GM19035 (cell line): ENCODE results near the gene CLCN1.
A peak's percentile ranks its signal among the peaks of the same experiment; 100 is the strongest.

ENCODE experiments used
- ATAC-seq: cut with Tn5 transposase; IDR thresholded peaks from one replicate; pipeline ENCODE4 v1.9.1; 2021; ENCODE audit not compliant: unreplicated experiment

CLCN1 gene

DNA sequence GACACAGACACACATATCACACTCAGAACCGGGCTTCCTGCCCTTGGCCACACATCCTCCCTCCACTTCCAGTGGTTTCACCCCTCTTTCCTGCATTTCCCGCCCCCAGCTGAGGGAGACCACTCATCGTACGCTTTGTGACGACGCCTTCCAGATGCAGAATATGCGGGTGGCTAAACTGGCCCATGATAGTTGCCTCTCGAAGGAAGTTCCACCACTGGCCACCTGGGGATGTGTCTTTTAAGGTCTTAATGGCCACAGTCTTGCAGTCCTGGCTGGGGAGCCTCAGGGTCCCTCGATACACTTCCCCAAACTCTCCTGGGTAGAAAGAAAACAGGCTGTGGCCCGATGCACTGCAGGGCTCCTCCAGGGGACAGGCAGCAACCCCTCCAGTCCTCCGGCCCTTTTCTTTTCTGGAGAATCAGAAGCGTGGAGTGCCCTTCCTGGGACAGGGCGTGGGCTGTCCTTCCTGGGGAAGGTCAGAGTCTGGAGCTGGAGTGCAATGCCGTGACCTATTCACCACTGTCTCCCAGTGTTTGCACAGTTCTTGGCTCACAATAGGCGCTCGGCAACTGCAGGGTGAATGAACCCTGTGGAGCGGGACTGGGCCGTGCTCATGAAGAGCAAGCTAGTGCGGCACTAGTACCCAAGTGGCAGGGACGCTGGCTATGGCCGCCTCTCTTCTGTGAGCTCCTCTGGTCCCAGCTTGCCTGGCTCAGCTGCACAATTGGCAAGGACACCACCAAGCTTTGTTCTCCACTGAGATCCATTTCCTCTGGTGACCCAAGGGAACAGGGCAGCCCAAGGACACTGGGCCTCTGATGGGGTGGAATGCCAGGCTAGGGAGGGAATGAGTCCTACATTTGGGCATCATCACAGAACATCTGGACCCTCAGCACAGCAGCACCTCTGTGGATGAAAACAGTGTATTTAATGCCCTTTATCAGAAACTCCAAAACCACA lies 79.6 kb downstream of the CLCN1 start:
- ATAC-seq: peak; percentile 44

DNA sequence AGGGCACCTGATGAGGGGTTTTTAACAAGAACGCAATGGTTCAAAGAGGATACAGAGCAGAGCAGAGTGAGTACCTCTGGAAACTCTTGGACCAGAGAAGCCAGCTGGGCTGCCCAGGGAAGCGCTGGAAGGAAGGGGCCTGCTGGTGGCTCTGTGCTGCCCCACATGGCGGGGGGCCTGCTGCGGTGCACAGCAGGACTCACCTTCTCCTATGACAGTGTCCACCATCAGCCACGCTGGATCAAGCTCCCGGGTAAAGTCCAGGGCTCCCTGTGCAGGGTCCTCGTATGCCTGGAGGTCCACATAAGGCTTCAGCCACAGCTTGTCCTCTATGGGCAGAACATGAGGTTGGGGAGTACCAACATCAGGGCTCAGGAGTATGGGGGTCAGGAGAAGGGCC lies 80.3 kb downstream of the CLCN1 start:
- ATAC-seq: no peak

DNA sequence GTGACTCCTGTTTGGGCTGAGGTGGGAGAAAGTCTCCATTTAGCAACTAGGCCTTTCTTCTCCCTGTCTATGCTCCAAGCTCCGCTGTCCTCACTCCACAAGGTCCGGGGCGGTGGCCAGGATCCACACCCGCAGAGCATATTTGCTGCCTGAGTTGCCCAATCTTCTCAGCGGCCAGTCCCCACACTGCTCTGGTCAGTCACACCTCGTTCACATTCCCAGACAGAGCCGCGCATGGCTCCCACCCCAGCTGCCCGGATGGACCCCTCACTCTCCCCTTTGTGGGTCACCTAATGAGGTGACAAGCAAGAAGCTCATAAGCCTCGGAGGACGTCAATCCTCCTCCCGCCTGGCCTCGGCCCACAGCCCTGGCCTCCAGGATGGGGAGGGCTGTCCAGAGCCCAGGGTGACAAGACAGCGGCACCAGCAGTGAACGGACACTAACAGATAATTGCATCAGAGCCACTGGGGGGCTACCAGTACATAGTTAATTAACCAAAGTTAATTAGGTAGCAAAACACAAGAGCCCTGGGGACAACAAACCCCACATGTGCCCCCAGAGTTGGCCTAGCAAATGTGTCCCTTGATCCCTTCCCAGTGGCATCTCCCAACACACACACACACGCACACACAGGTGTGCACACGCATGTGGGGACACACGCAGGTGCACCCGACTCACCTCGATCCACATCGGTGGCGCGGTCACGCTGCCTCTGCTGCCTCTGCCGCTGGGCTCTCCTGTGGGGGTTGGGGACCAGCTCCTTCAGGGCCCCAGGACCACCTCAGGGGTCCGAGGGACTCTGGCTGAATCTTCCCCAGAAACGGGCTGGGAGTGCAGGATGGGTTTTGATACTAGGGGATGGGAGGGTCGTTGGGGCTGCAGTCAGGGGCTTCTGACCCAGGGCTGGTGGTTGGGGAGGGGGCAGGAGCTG lies 81.0 kb downstream of the CLCN1 start:
- no peak for ATAC-seq

DNA sequence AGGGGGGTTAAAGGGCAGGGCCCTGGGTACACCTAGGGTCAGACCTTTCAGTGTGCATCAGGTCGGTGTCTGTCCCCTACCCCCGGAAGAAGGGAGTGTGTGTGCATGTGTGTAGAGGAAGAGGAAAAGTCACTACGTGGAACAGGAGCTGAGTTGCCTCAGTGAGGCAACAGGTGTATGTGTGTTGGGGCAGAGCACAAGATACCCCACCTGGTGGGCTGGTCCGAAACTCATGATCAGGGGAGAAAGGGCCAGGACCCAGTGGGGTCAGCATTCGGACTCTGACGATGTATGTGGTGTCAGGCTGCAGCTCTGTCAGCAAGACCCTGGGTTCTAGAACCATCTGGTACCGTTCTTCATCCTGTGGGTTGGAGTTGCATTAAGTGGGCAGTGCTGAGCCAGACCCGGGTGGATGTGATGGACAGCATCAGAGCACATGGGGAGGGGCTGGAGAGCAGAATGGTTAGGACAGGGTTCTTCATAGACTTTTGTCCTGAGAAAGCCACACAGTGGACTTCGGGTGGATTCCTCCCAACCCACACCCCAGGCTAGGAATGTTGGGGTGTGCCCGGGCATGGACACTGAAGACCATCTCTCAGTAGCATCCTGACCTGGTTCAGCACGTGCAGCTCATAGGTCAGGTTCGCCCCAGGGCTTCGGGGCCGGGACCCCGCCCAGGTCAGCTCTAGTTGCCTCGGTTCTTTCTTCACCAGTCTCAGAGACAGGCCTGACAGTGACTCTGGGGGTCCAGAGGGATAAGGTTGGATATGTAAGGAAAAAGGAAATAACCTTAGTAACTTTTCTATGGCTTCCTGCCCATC lies 82.0 kb downstream of the CLCN1 start:
- no peak for ATAC-seq

DNA sequence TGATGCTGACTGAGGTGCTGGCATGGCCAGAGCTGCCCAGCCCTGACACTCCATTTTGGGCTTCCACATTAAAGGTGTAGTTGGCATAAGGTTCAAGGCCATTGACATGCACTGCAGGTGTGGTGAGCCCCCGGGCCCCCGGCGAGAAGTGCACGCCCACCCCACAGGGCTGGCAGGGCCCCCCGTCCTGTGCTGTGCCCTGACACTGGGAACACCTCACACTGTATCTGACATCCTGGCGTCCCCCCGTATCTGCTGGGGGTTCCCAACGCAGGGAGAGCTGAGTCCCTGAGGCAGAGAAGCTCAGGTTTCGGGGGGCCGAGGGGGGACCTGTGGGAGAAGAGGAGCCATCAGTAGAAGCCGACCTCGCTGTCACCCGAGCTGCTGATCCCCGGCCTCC lies 82.7 kb downstream of the CLCN1 start:
- no peak for ATAC-seq

DNA sequence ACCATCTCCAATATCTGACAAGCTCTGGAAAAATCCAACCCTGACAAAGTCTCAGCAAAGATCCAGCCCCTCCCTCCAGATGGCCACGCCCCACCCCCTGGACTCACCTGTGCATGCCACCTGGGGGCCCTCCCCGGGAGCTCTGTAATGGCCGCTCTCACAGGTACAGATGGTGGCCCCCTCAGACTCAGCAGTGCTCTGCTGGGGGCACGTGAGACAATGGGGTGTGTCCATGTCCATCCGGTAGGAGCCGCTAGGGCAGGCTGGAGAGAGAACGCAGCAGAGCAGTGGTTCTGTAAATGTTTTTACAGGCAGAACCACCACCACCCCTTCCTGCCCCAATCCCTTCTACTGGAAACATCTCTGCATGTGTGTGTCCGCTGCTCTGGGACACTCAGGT lies 83.2 kb downstream of the CLCN1 start:
- ATAC-seq: no peak

DNA sequence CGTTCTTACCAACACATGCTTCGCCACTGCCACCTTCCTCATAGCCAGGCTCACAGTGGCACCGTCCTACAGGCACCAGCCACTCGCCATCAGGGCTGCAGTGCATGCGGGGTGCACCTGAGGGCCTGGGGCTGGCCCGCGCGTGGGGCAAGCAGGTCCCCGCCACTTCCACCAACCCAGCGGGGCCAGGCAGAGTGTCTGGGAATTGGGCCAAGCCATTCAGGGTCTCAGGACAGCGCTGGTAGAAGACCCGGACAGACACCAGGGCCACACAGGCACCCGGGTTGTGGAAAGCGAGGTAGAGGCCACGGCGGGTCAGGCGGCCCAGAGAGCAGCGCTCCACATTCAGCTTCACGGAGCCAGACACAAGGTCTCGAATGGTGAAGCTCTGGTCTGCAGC lies 83.7 kb downstream of the CLCN1 start:
- ATAC-seq: no peak

DNA sequence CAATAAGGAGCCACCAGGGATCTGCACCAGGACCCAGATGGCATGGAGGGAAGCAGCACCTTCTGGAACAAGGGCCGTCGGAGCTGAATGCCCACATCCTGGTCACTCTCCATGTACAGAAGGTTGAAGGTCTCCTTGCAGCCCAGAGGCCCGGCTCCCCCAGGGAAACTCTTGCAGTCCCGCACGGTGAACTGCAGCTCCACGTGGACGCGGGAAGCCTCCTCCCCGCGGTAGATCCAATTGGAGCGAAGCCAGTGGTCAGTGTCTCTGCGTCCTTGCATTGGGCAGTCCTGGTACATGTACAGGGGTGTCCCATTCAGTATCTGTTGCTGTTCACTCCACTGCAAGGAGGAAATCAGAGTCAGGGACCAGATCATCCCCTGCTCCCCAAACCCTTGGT lies 85.4 kb downstream of the CLCN1 start:
- ATAC-seq: no peak
